HG03039 (cell line): ENCODE data around the gene CDH8.
"Not testable (repeated sequence)": the region's sequence is repeated elsewhere in the genome, so short reads cannot be mapped to it uniquely, and the experiment has no call there.

Experiments
- ATAC-seq: cut with Tn5 transposase; IDR thresholded peaks from one replicate; pipeline ENCODE4 v1.9.1; 2021; ENCODE audit warnings: mild to moderate bottlenecking, moderate library complexity; ENCODE audit not compliant: unreplicated experiment

Gene CDH8

GRCh38 chr16:61871837-61872777, 164.1 kb downstream of the CDH8 start:
- no peak for ATAC-seq

DNA sequence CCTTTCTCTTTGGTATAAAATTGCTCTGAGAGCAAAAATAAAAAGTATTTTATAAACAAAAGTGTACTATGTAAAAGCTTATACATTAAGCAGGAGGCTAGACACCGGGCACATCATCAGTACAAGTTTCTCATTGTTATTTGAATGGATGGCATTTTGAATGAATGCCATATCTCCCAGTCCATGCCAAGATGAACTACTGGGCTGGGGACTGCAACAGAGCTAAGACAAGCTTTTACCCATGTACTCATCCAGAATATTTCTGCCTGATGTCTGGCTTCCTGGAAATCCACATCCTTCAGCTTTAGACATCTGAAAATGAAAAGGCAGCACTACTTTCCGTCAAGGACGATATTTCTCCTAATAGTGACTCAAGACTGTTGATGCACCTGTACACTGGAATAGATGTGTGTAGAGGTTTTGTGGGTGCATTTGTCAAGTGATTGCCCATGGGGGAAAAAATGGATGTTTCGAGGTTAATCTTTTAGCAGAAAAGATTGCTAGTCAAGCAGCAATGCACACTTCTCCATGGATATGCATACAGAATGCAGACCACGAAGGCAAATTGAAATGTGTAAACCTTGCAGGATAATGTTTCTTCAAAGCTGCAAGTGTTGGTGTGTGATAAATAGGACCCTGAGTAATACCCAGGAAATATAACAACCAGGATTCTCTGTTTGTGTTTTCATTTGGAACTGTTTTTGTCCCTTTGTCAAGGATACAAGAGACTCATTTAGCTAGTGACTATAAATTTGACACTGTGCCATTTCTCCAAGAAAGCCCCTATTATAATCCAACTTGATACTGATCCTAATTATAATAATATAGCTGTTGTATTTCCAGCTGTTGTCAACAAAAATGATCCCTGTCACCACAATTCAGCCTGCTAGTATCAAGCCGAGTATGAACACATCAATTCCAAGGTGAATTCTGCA, 173.8 kb downstream of the CDH8 start:
- ATAC-seq = no peak

DNA sequence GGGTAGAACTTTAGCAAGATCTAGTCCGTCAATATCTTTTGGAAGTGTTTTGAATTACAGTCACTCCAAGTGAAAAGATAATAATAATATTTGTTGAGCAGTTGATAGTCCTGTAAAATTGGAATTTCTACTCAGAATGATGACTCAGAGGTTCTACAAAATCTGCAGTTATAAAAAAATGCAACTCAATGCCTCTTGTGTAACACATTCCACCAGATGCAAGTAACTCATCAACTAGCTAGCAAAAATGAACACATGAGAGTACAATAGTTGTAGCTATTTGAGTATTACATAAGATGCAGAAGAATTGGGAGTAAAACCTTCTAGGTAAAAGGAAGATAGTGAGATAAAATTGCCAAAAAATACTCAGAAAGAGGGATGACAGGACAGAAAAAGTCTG, 177.2 kb downstream of the CDH8 start:
- ATAC-seq = no peak

DNA sequence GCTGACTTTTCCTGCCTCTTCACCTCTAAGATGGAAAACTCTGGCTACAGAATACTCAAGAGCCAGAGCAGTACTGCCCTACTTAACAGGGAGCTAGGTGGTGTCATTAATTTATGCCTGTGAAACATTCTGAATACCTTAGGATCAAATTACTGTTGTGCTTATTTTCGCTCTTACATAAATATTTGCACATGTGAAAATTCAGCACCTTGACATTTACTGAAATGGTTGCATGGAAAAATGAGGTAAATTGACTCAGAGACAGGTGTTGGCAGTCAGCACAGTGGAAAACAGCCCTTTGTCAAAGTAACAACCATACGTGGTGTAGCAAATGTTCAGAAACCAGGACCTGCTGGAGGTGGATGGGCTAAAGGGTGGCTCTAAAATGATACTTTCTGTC, 193.6 kb downstream of the CDH8 start:
- no peak for ATAC-seq

- no peak for ATAC-seq
These were observed 199.3 kb downstream of the CDH8 start for GRCh38 chr16:61836804-61837393.

DNA sequence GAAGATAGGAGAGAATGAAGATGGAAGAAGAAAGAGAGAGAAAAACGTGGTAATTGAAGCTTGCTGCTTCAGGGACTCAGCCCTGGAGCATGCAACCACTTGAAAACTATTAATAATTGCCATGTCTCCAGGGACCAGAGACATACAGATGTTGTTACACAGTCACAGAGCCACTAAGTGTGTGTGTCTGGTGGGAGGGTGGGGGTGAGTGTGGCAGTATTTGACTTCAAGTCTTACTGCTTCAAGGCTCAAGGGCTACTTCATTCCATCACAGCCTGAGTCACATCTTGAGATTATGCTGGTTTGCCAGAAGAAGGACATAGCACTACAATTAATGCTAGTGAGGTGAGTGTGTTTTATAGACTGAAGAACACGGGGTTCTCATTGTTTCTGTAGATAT, 202.2 kb downstream of the CDH8 start:
- no peak for ATAC-seq

DNA sequence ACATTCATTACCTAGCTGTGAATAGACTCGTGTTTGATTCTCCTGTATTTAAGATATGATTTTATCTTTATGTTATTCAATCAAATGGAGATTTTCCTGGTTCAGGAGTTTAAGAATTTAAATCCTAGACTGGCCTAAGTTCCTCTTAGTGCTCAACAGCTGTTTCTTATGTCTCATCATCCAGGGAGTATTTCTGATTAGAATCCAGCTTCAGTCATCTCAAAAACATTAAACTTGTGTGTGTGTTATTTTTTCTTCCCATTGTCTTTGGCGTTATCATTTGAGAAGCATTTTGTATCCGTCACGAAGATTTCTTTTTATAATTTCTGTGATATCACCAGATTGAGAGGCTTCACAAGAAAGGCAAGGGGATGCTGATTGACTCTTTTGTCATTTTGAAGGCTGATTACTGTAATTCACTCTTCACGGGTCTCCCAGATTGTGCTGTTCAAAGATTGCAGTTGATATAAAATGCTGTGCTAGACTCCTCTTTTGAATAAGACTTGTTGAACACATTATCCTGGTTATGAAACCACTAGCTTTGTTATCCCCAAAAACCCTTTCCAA, 204.8 kb downstream of the CDH8 start:
- no peak for ATAC-seq

- ATAC-seq = no peak
These were observed 206.6 kb downstream of the CDH8 start for GRCh38 chr16:61829631-61830030.

DNA sequence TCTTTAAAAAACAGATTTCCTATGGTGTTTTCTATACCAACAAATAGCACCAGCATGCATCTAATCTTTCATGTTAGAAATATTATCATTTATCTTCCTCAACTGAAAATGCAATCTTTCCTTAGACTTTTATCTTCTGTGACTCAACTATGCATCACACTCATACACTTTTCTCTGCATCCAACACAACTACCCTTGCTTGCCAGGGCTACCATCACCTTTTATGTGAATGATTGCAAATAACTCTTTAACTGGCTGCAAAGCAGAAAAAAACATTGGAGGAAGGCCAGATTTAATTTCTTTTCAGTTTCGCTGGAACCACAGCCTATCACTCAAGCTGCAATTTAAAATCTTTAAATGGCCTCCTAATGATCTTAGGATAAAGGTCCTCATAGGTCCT, 212.9 kb downstream of the CDH8 start:
- ATAC-seq = no peak

GRCh38 chr16:61820820-61821219, 215.4 kb downstream of the CDH8 start:
- ATAC-seq = no peak

DNA sequence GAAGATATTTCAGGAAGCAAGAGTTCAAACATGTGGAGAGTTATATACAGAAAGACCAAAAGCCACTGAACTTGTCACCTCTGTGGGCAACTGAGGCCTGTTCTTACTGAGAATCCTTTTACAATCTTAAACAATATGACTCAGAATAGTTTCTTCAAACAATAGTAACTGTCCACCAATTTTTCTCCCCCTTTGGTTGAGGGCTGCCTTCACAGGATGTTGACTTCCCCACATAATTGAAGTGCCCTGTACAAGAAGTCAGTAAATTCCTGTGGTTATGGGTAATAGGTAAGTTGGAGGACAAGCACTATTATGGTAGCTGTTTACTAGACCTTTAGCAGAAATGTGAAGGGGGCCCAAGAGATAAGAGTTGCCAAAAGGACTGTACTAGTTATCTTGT, 215.8 kb downstream of the CDH8 start:
- ATAC-seq = no peak

GRCh38 chr16:61818850-61819249, 217.4 kb downstream of the CDH8 start:
- no peak for ATAC-seq

- no peak for ATAC-seq
These were observed 218.5 kb downstream of the CDH8 start for GRCh38 chr16:61817583-61818278.

- no peak for ATAC-seq
These were observed 221.4 kb downstream of the CDH8 start for GRCh38 chr16:61814726-61815347.

DNA sequence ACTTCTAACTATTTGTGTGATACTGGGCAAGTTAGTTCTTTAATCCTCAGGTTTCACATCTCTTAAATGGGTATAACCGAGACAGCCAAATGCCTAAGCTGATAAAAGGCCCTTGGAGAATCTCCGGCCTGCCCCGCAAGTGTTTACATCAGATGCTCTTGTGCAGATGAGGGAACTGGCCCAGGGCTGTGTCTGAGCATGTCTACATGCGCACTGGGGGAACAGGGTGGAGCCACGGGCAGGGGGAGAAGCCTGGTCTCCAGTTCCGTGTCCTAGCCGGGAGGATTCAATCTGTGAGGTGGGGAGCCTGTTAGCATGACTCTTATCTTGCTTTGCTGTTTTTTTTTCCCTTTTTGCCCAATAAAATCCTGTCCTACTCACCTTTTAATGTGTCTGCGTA, 222.9 kb downstream of the CDH8 start:
- no peak for ATAC-seq

DNA sequence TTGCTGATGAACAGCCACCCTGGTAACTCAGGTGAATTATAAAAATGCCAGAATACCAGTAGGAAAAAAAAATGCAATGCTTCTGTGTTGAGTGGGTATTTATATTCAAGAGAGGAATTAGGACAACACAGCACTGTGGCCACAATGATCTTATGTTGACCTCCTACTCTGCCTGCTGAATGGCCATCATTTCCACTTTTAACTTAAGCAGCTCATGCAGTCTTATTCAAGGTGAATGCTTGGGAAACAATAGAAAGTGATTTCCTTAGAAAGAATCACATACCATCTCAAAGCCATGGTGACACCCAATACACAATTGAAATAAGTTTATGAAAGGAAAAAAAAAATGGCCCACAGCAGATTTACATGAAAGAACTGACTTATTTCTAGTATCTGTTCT, 224.0 kb downstream of the CDH8 start:
- ATAC-seq = no peak

DNA sequence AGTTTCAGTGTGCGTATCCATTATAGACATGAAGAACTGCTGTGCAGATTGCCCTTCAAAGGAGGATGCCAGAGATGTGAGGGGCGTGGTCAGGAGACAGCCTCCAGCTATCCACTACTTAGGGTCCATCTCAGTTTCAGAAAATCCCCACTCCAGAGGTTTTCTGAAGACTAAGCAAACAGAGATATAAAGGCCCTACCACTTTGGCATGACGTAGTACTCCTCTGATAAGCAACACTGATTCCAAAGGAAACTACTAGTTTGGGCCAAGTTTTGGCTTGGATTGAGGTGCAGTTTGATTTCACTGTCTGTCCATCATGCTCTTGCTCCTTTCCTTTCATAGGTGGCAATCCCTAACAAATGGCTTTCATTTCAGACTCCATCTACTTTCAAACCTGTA, 228.7 kb downstream of the CDH8 start:
- no peak for ATAC-seq

DNA sequence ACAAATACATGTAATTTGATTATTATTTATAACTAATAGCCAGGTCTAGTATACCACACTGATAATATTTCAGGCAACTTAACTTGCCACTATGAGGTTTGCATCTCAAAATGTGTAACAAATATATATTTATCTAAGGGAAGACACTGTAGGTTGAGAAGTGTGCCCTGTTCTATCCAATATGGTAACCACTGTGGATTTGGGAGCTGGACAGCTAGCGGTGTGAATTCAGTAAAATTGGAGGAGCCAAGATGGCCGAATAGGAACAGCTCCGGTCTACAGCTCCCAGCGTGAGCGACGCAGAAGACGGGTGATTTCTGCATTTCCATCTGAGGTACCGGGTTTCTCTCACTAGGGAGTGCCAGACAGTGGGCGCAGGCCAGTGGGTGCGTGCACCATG, 235.0 kb downstream of the CDH8 start:
- ATAC-seq = not testable (repeated sequence)

GRCh38 chr16:61798741-61799140, 237.5 kb downstream of the CDH8 start:
- no peak for ATAC-seq

DNA sequence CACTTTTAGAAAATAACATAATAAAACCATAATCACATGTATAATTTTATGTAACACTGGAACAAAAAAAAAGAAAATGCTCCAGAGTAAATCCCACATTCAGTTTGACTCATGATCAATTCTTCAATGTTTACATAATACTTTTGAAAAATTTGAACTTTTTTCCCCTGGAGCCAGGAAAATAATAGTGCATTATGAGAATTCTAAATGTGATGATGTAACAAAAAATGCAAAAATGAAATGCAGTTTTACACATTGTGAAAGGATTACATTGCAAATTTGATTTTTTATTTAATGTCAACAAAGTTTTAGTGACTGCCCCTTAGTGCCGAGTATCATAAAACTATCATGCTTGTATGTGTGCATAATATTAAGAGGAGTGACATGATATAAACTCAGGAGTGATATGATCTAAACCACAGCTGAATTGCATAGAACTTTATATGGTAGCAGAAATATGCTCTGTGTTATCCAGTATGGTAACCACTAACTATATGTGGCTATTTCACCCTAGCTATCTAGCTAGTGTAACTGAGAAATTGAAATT, 238.2 kb downstream of the CDH8 start:
- ATAC-seq = no peak
